8988T (cell line): Measurements from ENCODE around the gene DOCK9.

ENCODE experiments used
- DNase-seq: peaks from one replicate; pipeline ENCODE4 v3.0.0; 2011

DOCK9 gene

GRCh38 chr13:98941536-98941935, 36.3 kb downstream of the DOCK9 start:
- DNase-seq = no peak

GRCh38 chr13:98941126-98941525, 36.7 kb downstream of the DOCK9 start:
- DNase-seq = no peak

GRCh38 chr13:98940325-98941001, 37.4 kb downstream of the DOCK9 start:
- no peak for DNase-seq

- DNase-seq = no peak
These were observed 38.1 kb downstream of the DOCK9 start for GRCh38 chr13:98939660-98940191.

- DNase-seq = no peak
These were observed 39.1 kb downstream of the DOCK9 start for GRCh38 chr13:98938801-98939200.

GRCh38 chr13:98937911-98938381, 39.9 kb downstream of the DOCK9 start:
- no peak for DNase-seq

- DNase-seq = no peak
These were observed 43.6 kb downstream of the DOCK9 start for GRCh38 chr13:98934243-98934642.

DNA sequence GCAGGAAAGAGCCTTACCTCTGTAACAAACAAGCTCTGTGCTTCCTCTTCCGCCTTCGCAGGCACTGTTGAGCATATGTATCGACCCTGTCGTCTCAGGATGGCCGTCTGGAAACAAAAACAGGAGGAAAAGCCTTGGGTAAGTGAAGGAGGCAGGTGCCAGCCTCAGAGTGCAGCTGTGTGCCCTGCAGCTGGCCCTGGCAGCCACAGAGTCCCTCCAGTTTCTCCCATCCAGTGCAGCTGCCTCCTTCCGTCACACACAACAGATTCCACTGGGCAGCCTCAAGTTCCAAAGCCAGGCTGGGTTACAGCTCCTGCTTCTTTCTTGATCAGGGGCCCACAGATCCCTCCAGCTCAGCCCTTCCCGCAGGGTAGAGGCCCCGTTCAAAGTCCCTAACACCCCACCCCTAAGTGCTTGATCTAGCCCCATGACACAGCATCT, 47.7 kb downstream of the DOCK9 start:
- no peak for DNase-seq

GRCh38 chr13:98927951-98928927, 49.6 kb downstream of the DOCK9 start:
- DNase-seq = no peak

GRCh38 chr13:98925949-98926348, 51.9 kb downstream of the DOCK9 start:
- no peak for DNase-seq

GRCh38 chr13:98923641-98924397, 54.0 kb downstream of the DOCK9 start:
- no peak for DNase-seq

GRCh38 chr13:98922306-98922705, 55.6 kb downstream of the DOCK9 start:
- no peak for DNase-seq

GRCh38 chr13:98921786-98922185, 56.1 kb downstream of the DOCK9 start:
- no peak for DNase-seq

GRCh38 chr13:98921015-98921580, 56.8 kb downstream of the DOCK9 start:
- no peak for DNase-seq

DNA sequence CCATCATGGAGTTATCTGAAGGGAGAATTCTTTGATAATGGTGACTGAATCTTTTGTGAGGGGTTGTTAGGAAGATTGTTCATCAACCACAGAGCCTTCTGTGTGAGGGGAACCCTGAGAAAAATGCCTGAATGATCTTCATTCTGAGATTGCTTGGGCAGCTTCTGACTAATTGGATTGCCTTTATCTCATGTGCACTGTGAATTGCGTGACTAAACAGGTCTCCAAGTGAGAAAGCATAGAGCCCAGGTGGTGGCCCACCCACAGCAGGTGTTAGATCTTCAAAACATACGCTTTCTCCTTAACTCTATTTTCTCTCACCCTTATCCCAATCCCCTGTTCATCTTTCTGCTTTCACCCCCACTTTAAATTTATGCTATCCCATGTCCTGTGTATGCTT, 58.3 kb downstream of the DOCK9 start:
- no peak for DNase-seq

DNA sequence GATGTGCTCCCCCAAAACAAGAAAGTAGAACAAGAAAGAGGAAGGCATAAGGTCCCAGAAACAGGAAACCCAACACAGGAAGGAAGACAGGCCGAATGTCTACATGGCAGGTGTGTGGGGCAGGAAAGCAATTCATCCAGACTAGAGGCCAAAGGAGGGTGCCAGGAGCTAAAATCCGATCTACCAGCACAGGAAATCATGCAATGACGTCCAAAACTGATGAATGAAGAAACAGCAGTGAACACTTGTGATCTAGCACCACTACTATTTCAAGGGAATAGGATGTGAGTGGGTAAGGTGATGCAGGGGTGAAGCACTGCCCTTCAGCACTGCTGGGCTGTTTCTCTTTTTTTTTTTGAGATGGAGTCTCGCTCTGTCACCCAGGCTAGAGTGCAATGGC, 59.1 kb downstream of the DOCK9 start:
- no peak for DNase-seq

GRCh38 chr13:98917116-98917515, 60.7 kb downstream of the DOCK9 start:
- DNase-seq = no peak

DNA sequence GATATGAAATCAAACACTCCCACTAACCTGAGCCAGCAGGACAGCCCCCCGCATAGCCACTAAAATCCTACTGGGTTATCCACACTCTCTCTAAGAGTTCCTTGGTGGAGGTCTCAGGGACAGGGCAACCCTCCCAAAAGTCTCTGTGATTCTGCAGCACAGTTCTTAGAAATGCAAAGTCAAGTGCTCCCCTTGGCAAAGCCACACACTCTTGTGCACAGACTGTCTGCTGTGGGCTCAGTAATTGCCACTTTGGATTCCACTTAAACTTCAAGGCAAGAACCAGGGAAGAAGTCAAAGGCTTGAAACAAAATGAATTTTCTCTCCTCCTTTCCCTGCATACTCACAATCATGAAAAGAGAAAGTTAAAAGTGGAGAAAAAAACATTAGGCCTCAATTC, 61.5 kb downstream of the DOCK9 start:
- no peak for DNase-seq

- no peak for DNase-seq
These were observed 61.9 kb downstream of the DOCK9 start for GRCh38 chr13:98915981-98916380.

- DNase-seq = no peak
These were observed 62.3 kb downstream of the DOCK9 start for GRCh38 chr13:98915563-98915962.

DNA sequence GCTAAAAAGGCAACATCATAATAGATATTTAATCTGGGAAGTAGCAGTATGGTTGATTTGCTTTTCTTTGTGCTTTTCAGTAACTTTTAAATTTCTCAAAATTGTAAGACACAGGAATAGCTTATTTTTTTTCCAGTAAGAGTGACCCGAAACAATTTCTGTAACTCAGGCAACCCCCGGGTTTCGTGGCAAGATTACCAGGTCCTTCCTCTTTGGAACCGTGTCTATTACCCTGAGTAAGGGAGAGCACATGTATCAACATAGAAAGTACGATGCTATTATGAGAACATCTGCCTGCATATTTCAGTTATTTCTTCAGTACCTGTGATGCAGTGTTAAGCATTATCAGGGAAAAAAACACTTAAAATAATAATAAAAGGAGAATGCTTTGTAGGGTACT, 64.1 kb downstream of the DOCK9 start:
- DNase-seq = no peak

DNA sequence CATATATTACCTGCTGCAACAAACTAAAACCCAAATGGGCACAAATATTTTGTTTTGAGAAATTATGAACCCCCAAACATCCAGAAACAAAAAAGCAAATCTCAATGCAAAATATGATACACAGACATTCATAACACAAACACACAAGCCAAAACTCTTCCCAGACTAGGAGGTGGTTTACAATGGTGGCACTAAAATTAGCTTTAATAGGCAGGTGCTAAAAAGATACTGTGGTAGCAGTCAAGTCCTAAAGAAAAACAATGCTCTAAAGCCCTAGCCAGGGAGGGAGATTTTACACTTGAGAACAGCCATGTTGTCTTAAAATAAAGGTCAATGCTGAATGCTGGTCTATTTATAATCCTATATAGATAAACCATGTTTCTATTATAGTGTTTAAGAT, 65.0 kb downstream of the DOCK9 start:
- DNase-seq = no peak

- no peak for DNase-seq
These were observed 67.3 kb downstream of the DOCK9 start for GRCh38 chr13:98910501-98910951.
